SK-N-MC (cell line): ENCODE measurements around the gene ZNF586.
"Not testable (repeated sequence)": the region's sequence is repeated elsewhere in the genome, so short reads cannot be mapped to it uniquely, and the experiment has no call there.

Experiments
- DNase-seq: peaks from one replicate; pipeline ENCODE4 v3.0.0-alpha.2; 2011; ENCODE audit warnings: low read depth, low spot score
- H3K27ac ChIP-seq: fragments of 200-600 bp; sonication (generic); 2 replicates; pipeline ENCODE4 v1.5.1; 2016; ENCODE audit warnings: mixed run types
- H3K36me3 ChIP-seq: fragments of 200-600 bp; sonication (generic); 2 replicates; pipeline ENCODE4 v1.6.1; 2017; ENCODE audit warnings: antibody characterized with exemption, low read length, mixed read lengths; ENCODE audit not compliant: insufficient read depth
- H3K4me3 ChIP-seq: fragments of 200-600 bp; sonication (generic); 2 replicates; pipeline ENCODE4 v1.5.1; 2016
- H3K9ac ChIP-seq: fragments of 200-600 bp; sonication (generic); 2 replicates; pipeline ENCODE4 v1.8.0; 2017; ENCODE audit warnings: mixed run types, mixed read lengths; ENCODE audit not compliant: insufficient read length
- H3K9me3 ChIP-seq: fragments of 200-600 bp; sonication (generic); 2 replicates; pipeline ENCODE4 v1.6.1; 2017; ENCODE audit warnings: low read depth, mild to moderate bottlenecking, antibody characterized with exemption, low read length, moderate library complexity, mixed read lengths
- EZH2 ChIP-seq: fragments of 200-600 bp; sonication (generic); IDR thresholded peaks from one replicate; pipeline ENCODE4 v1.6.1; 2017; ENCODE audit warnings: antibody characterized with exemption
- FOXP2 ChIP-seq: optimal IDR thresholded peaks from 2 replicates; pipeline ENCODE3; 2011; ENCODE audit warnings: mild to moderate bottlenecking, moderate library complexity; ENCODE audit not compliant: insufficient read depth; ENCODE audit errors: extremely low read length, control extremely low read depth
- POLR2AphosphoS5 ChIP-seq: IDR thresholded peaks from 2 replicates; pipeline ENCODE4 v1.6.1; 2012; ENCODE audit warnings: mild to moderate bottlenecking, low read depth, low read length, borderline replicate concordance

ZNF586 gene

DNA sequence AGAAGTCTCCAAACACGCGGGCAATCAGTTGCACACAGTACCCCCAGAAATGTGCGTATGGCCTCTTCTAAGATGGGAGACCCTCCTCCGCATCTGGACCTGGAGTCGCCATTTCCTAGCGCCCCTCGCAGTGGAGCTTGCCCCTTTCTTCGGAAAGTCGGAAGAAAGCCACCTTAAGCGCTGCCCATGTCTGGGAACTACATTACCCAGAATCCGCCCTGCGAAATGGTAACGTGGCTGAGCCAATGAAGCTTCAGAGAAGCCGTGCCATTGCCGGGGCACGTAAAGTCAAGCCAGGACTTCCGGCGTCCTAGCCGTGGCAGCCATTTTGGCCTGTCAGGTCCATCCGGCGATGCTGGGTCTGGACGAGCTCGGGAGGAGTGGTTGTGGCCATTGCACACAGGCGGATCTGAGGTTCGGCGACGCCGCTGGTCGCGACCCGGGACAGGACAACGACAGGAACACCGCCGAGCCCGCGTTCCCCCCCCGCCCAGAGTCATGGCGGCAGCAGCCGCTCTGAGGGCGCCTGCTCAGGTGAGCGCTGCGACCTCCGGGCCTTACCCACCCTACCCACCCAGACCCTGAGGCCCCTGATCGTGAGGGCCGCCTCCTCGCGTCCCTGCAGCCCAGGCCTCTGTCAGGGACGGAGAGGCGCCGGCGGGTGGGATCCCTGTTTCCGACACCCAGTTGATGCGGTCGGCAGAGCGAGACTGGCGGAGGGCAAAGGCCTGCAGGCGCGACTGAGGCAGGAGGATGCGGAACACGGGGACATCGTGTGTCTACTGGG is at the start of gene ZNF586:
ZNF586 (plus strand) TSS at position 332 of the 787 bp plus-strand sequence; CDS start at position 499, 167 bp downstream.
- TF ChIP-seq POLR2AphosphoS5 = peak; percentile 87
- no peak for TF ChIP-seq EZH2
- TF ChIP-seq FOXP2 = no peak
- no peak within 1 kb of the TSS for H3K27ac ChIP-seq
- H3K4me3 ChIP-seq = peak within 1 kb of the TSS; percentile 94
- peaks cover 8% of the 10 kb centered on the region; the same call in 1 of the 2 replicates for H3K9me3 ChIP-seq
- DNase-seq = peak; percentile 53
- peaks cover 39% of the 10 kb centered on the region for H3K36me3 ChIP-seq
- peak within 1 kb of the TSS; percentile 71 for H3K9ac ChIP-seq

DNA sequence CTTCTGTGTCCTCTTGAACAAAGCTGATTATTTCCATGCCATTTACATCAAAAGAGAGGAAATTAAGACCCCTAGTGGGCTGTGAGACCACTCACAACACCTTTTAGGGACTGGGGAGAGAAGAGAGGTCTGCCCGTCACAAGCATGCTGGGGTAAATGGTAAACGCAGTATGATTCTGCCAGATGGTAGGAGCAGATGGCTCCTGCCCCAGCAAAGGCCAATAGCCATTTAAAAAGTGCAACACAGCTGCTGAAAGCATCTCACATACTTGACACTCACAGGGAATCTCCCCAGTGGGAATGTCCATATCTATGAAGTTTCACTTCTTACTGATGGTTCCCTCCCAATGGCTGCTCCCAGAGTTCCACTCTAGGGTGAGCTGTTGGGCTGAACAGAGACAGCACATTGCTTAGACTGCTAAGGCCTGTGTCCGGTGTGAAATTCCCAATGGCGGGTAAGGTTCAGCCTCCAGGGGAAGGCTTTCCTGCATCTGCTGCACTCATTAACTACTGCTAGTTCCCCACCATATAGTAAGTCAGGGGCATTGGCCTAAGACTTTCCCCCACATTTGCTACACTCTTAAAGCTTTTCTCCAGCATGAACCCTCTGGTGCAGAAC is 49.5 kb upstream of the ZNF586 start:
- Histone ChIP-seq H3K36me3 (peaks cover 30% of the 10 kb centered on the region), H3K9me3 (peaks cover 12% of the 10 kb centered on the region; the same call in 1 of the 2 replicates), H3K4me3 (no peak overlapping the region), H3K9ac (no peak overlapping the region), H3K27ac (no peak overlapping the region)
- no peak for DNase-seq
- no peak for TF ChIP-seq FOXP2
- no peak for TF ChIP-seq EZH2
- TF ChIP-seq POLR2AphosphoS5 = no peak

GRCh38 chr19:57720878-57721277 is 48.6 kb upstream of the ZNF586 start:
- no peak for DNase-seq
- TF ChIP-seq POLR2AphosphoS5 (no peak), FOXP2 (no peak), EZH2 (no peak)
- Histone ChIP-seq H3K9ac (no peak overlapping the region), H3K9me3 (peaks cover 12% of the 10 kb centered on the region; the same call in 1 of the 2 replicates), H3K36me3 (peaks cover 26% of the 10 kb centered on the region; the same call in 1 of the 2 replicates), H3K27ac (no peak overlapping the region), H3K4me3 (no peak overlapping the region)

GRCh38 chr19:57738320-57738719 is 31.2 kb upstream of the ZNF586 start:
- H3K9ac ChIP-seq, H3K36me3 ChIP-seq, H3K4me3 ChIP-seq, DNase-seq, H3K27ac ChIP-seq: not testable (repeated sequence)
- H3K9me3 ChIP-seq = peaks cover 11% of the 10 kb centered on the region; the same call in 1 of the 2 replicates

GRCh38 chr19:57738770-57739169 is 30.7 kb upstream of the ZNF586 start:
- not testable (repeated sequence) for H3K9ac ChIP-seq, H3K9me3 ChIP-seq, H3K36me3 ChIP-seq, DNase-seq, H3K27ac ChIP-seq, H3K4me3 ChIP-seq

GRCh38 chr19:57746580-57747471 is 22.6 kb upstream of the ZNF586 start, which contains the start of gene ZNF776:
TSS of gene ZNF776 (plus strand) at chr19:57746815. CDS start at chr19:57747059, 244 bp downstream.
- H3K27ac ChIP-seq = peak within 1 kb of the TSS; percentile 80
- peaks cover 30% of the 10 kb centered on the region for H3K9me3 ChIP-seq
- peak; percentile 80 for DNase-seq
- peak within 1 kb of the TSS; percentile 93 for H3K9ac ChIP-seq
- H3K4me3 ChIP-seq = peak within 1 kb of the TSS; percentile 95
- H3K36me3 ChIP-seq = peaks cover 41% of the 10 kb centered on the region
- peak; percentile 89 for TF ChIP-seq POLR2AphosphoS5
- no peak for TF ChIP-seq FOXP2

DNA sequence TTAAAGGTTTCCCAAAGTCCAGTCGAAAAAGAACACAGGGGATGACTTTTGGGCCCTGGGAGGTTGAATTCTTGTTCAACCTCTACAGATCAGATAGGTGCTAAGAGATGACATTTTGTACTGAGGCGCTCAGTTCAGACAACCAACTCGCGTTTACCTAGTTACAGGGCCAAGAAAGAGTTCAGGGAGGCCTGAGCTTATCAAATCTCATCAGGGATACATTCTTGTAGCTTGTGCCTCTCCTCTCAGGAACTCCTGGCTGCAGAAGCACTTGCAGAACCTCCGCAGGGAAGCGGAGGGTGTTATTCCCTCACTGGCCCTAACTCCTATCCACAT is 22.0 kb upstream of the ZNF586 start:
- TF ChIP-seq POLR2AphosphoS5 (no peak), EZH2 (no peak), FOXP2 (no peak)
- H3K36me3 ChIP-seq = peaks cover 47% of the 10 kb centered on the region
- peak overlapping the region; percentile 93 for H3K9ac ChIP-seq
- peaks cover 35% of the 10 kb centered on the region for H3K9me3 ChIP-seq
- H3K4me3 ChIP-seq = peak overlapping the region; percentile 95
- no peak for DNase-seq
- no peak overlapping the region for H3K27ac ChIP-seq

DNA sequence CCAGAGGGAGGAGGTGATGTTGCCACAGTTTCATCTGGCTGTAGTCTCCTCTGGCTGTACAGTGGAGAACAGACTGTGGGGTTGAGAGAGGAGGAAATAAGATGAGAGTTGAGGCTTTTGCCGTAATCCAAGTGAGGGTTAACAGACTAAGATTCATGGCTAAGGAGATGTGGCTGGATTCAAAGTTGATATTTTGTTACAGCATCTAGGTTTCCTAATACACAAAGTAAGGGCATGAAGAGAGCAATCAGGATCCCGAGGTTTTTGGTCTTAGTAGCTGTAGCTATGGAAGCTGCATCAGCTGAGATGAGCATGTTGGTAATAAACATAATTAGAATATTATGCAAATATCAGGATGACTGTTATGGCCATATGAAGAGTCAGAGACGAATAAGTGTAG is 21.4 kb upstream of the ZNF586 start:
- DNase-seq = no peak
- no peak overlapping the region for H3K9ac ChIP-seq
- H3K36me3 ChIP-seq = peaks cover 53% of the 10 kb centered on the region
- TF ChIP-seq FOXP2 = no peak
- TF ChIP-seq POLR2AphosphoS5 = no peak
- peaks cover 38% of the 10 kb centered on the region for H3K9me3 ChIP-seq
- H3K27ac ChIP-seq = no peak overlapping the region
- peak overlapping the region; percentile 95 for H3K4me3 ChIP-seq
